T-cell (primary cell): ENCODE results near the gene ATXN7. TPM values are rescaled to one million over a fixed set of nuclear protein-coding genes. Genes with fewer than 3 reads are reported as not detected.

Source experiments
- ATAC-seq, 4 experiments: fragments of 200-7000 bp in 3 of 4; fragments of 150-1000 bp in 1 of 4; cut with Tn5 transposase; replicated peaks in 1 of 4; 1 replicate in 3 of 4; 2 replicates in 1 of 4; pipeline ENCODE4 v1.10.0; 2021; ENCODE audit warnings: moderate library complexity in 3 of 4, mild to moderate bottlenecking in 2 of 4, moderate number of reproducible peaks in 1 of 4
- CTCF ChIA-PET, 2 donors: fragments of 300-600 bp; sonication (Branson Sonifier 250); formaldehyde crosslinking; loops; one replicate each; lab custom pipeline; 2022; ENCODE audit warnings: antibody characterized with exemption in 2 of 2; lab: Charles Lee
- POLR2A ChIA-PET, 2 donors: fragments of 300-600 bp; sonication (Branson Sonifier 250); formaldehyde crosslinking; loops; one replicate each; lab custom pipeline; 2022; ENCODE audit warnings: antibody characterized with exemption in 2 of 2; lab: Charles Lee
- DNase-seq, 35 experiments: peaks; one replicate each; pipeline versions ENCODE4 v3.0.0 to v3.0.0-alpha.2; 2013 to 2023
- H3K27ac ChIP-seq: one replicate; pipeline ENCODE4 v1.5.1; 2013; ENCODE audit warnings: low read length
- H3K27me3 ChIP-seq, 2 experiments: replicated peaks in 1 of 2; 1 replicate in 1 of 2; 2 replicates in 1 of 2; pipeline versions ENCODE4 v1.6.1 to v1.7.0; 2013; ENCODE audit warnings: low read length in 1 of 2, mixed read lengths in 1 of 2; ENCODE audit not compliant: control insufficient read depth in 2 of 2, insufficient read depth in 2 of 2; ENCODE audit errors: extremely low read depth in 1 of 2
- H3K36me3 ChIP-seq, 2 donors: 1 replicate in 1 of 2; 2 replicates in 1 of 2; pipeline versions ENCODE4 v1.6.1 to v1.7.0; 2013; ENCODE audit warnings: low read length in 1 of 2; ENCODE audit not compliant: control insufficient read depth in 2 of 2, insufficient read depth in 1 of 2; ENCODE audit errors: extremely low read depth in 1 of 2
- H3K4me1 ChIP-seq, 2 experiments: 1 replicate in 1 of 2; 2 replicates in 1 of 2; pipeline versions ENCODE4 v1.6.1 to v1.7.0; 2013; ENCODE audit warnings: low read length in 2 of 2, mixed read lengths in 1 of 2; ENCODE audit not compliant: insufficient read depth in 2 of 2, control insufficient read depth in 1 of 2; ENCODE audit errors: extremely low read depth in 1 of 2
- H3K4me3 ChIP-seq, 2 donors: 1 replicate in 1 of 2; 2 replicates in 1 of 2; pipeline versions ENCODE4 v1.5.1 to v1.7.0; 2013; ENCODE audit warnings: mild to moderate bottlenecking in 2 of 2, low read length in 1 of 2, moderate library complexity in 1 of 2; ENCODE audit not compliant: control insufficient read depth in 1 of 2; ENCODE audit errors: extremely low read depth in 1 of 2
- H3K9me3 ChIP-seq: 2 replicates; pipeline ENCODE4 v1.7.0; 2013
- H3K27ac Mint-ChIP-seq, 2 donors: one replicate each; pipeline ENCODE4 v1.8.0; 2020 to 2021; ENCODE audit warnings: mild to moderate bottlenecking in 2 of 2, mixed read lengths in 2 of 2
- H3K27me3 Mint-ChIP-seq, 2 donors: one replicate each; pipeline ENCODE4 v1.8.0; 2021 to 2022; ENCODE audit warnings: mixed read lengths in 2 of 2
- H3K36me3 Mint-ChIP-seq: one replicate; pipeline ENCODE4 v1.8.0; 2021; ENCODE audit warnings: mixed read lengths
- H3K4me1 Mint-ChIP-seq, 3 donors: one replicate each; pipeline ENCODE4 v1.8.0; 2020 to 2022; ENCODE audit warnings: mixed read lengths in 3 of 3, mild to moderate bottlenecking in 1 of 3
- H3K4me3 Mint-ChIP-seq, 3 donors: one replicate each; pipeline ENCODE4 v1.8.0; 2020 to 2022; ENCODE audit warnings: mild to moderate bottlenecking in 3 of 3, mixed read lengths in 3 of 3, moderate library complexity in 3 of 3
- H3K9me3 Mint-ChIP-seq, 3 donors: one replicate each; pipeline ENCODE4 v1.8.0; 2020 to 2022; ENCODE audit warnings: mixed read lengths in 3 of 3
- WGBS: methylation state at CpG from one replicate; pipeline ENCODE4 v1.1.5; 2013; ENCODE audit warnings: missing lambda C conversion rate; ENCODE audit not compliant: insufficient coverage; 5-methylcytosine and 5-hydroxymethylcytosine counted together
- total RNA-seq, 35 experiments: library from RNA in 6 of 35; stranded (reverse) in 6 of 35; fragments of 120-200 nt in 1 of 35; gene quantifications; one replicate each; pipeline versions ENCODE4 v1.2.1 to v1.2.4 and lab custom pipeline; 2013 to 2026

The ATXN7 gene
- total RNA-seq, 5 donors from 2014 or later (not counting 1 experiment from before 2014, with no cell fraction given) = 110 to 231 (median 123) TPM

- Mint-ChIP-seq H3K9me3 (no peaks in the 10 kb centered on the region), H3K36me3 (peaks cover 27% of the 10 kb centered on the region), H3K27me3 (no peaks in the 10 kb centered on the region), H3K4me3 (peak overlapping the region in 1 of 3 donors; percentile 40), H3K27ac (peak overlapping the region; percentile 74 to 83), H3K4me1 (peaks cover 52 to 63% (median 62%) of the 10 kb centered on the region in 3 donors)
- ATAC-seq (no peak), DNase-seq (no peak)
- CTCF ChIA-PET = interaction anchor here (0.7 to 1.6 kb wide), 6 partner anchors 10 to 43 kb away, joined by 3 to 6 read pairs (median 5); no protein-coding TSS in a partner anchor
- H3K4me1 ChIP-seq = peaks cover 2 to 17% of the 10 kb centered on the region in 2 experiments
- no peaks in the 10 kb centered on the region for H3K9me3 ChIP-seq
- POLR2A ChIA-PET = interaction anchor here in 1 of 2 donors (0.9 to 1.3 kb wide), 2 partner anchors 11 to 13 kb away, joined by 3 to 4 read pairs; no protein-coding TSS in a partner anchor
- no CpG with 5 or more reads among the region's 1 CpG for WGBS
- no peak overlapping the region for H3K4me3 ChIP-seq
- H3K27me3 ChIP-seq = no peaks in the 10 kb centered on the region
- peak overlapping the region; percentile 55 for H3K27ac ChIP-seq
- peaks cover 0 to 14% of the 10 kb centered on the region in 2 donors for H3K36me3 ChIP-seq
Observed at GRCh38 chr3:63950698-63951097, 87.0 kb downstream of the ATXN7 start.

- H3K36me3 ChIP-seq = peaks cover 0 to 14% of the 10 kb centered on the region in 2 donors
Observed at GRCh38 chr3:63951492-63952247, 88.0 kb downstream of the ATXN7 start.

GRCh38 chr3:63952248-63952594 lies 88.6 kb downstream of the ATXN7 start:
- H3K4me3 Mint-ChIP-seq = no peak overlapping the region
- no peak overlapping the region for H3K4me3 ChIP-seq
- POLR2A ChIA-PET = interaction anchor here in 1 of 2 donors (0.6 kb wide), 1 partner anchor 68 kb away, joined by 4 read pairs; no protein-coding TSS in a partner anchor
- H3K36me3 Mint-ChIP-seq = peaks cover 27% of the 10 kb centered on the region
- H3K4me1 Mint-ChIP-seq = peaks cover 37 to 54% (median 54%) of the 10 kb centered on the region in 3 donors
- no peak for ATAC-seq
- WGBS = no CpG with 5 or more reads among the region's 2 CpGs
- H3K27me3 Mint-ChIP-seq = no peaks in the 10 kb centered on the region
- H3K36me3 ChIP-seq = peaks cover 0 to 14% of the 10 kb centered on the region in 2 donors
- H3K27me3 ChIP-seq = no peaks in the 10 kb centered on the region
- no peak for DNase-seq
- no peaks in the 10 kb centered on the region for H3K9me3 ChIP-seq
- peaks cover 0 to 10% of the 10 kb centered on the region in 2 experiments for H3K4me1 ChIP-seq
- CTCF ChIA-PET = interaction anchor here (0.8 to 1.6 kb wide), 4 partner anchors 8 to 26 kb away, joined by 3 to 6 read pairs (median 5); no protein-coding TSS in a partner anchor
- no peaks in the 10 kb centered on the region for H3K9me3 Mint-ChIP-seq
- H3K27ac ChIP-seq = peak overlapping the region; percentile 55
- H3K27ac Mint-ChIP-seq = peak overlapping the region; percentile 55 to 75

More at GRCh38 chr3:63951492-63952247, 88.0 kb downstream of the ATXN7 start:
- H3K4me3 ChIP-seq = no peak overlapping the region
- H3K9me3 Mint-ChIP-seq = no peaks in the 10 kb centered on the region
- peak overlapping the region; percentile 75 to 83 for H3K27ac Mint-ChIP-seq
- peaks cover 42 to 56% (median 56%) of the 10 kb centered on the region in 3 donors for H3K4me1 Mint-ChIP-seq
- H3K4me3 Mint-ChIP-seq = peak overlapping the region; percentile 40 to 60 (median 50)
- H3K9me3 ChIP-seq = no peaks in the 10 kb centered on the region
- CTCF ChIA-PET = interaction anchor here (0.7 to 1.6 kb wide), 6 partner anchors 9 to 27 kb away, joined by 3 to 6 read pairs (median 4); no protein-coding TSS in a partner anchor
- ATAC-seq (peak in 1 of 4 experiments; percentile 47), DNase-seq (no peak)
- POLR2A ChIA-PET = interaction anchor here (0.6 to 1.3 kb wide), 3 partner anchors 10 to 67 kb away, joined by 3 to 4 read pairs (median 4); no protein-coding TSS in a partner anchor
- peaks cover 2 to 15% of the 10 kb centered on the region in 2 experiments for H3K4me1 ChIP-seq
- no peaks in the 10 kb centered on the region for H3K27me3 ChIP-seq
- WGBS = no CpG with 5 or more reads among the region's 1 CpG
- no peaks in the 10 kb centered on the region for H3K27me3 Mint-ChIP-seq
- peaks cover 27% of the 10 kb centered on the region for H3K36me3 Mint-ChIP-seq
- H3K27ac ChIP-seq = peak overlapping the region; percentile 55

GRCh38 chr3:63954182-63954581 lies 90.5 kb downstream of the ATXN7 start:
- Histone ChIP-seq H3K27me3 (no peaks in the 10 kb centered on the region), H3K9me3 (no peaks in the 10 kb centered on the region), H3K36me3 (peaks cover 0 to 14% of the 10 kb centered on the region in 2 donors), H3K27ac (no peak overlapping the region), H3K4me1 (peaks cover 0 to 3% of the 10 kb centered on the region in 2 experiments), H3K4me3 (no peak overlapping the region)
- Mint-ChIP-seq H3K27ac (peak overlapping the region; percentile 36 to 52), H3K9me3 (no peaks in the 10 kb centered on the region), H3K27me3 (no peaks in the 10 kb centered on the region), H3K4me3 (no peak overlapping the region), H3K36me3 (peaks cover 21% of the 10 kb centered on the region), H3K4me1 (peaks cover 23 to 50% (median 50%) of the 10 kb centered on the region in 3 donors)
- CTCF ChIA-PET = interaction anchor here in 1 of 2 donors (0.7 kb wide), 1 partner anchor 20 kb away, joined by 4 read pairs; no protein-coding TSS in a partner anchor
- POLR2A ChIA-PET = interaction anchor here in 1 of 2 donors (1.4 kb wide), 1 partner anchor 12 kb away, joined by 5 read pairs; no protein-coding TSS in a partner anchor
- ATAC-seq (no peak), DNase-seq (no peak)
- 100% methylated on average over 5 of the region's 5 CpGs for WGBS

- ChIA-PET POLR2A (interaction anchor here in 1 of 2 donors (0.6 kb wide), 1 partner anchor 29 kb away, joined by 10 read pairs; no protein-coding TSS in a partner anchor), CTCF (interaction anchor here in 1 of 2 donors (1.2 kb wide), 1 partner anchor 38 kb away, joined by 3 read pairs; no protein-coding TSS in a partner anchor)
- peaks cover 19% of the 10 kb centered on the region for H3K36me3 Mint-ChIP-seq
- no peaks in the 10 kb centered on the region for H3K27me3 Mint-ChIP-seq
- H3K4me3 Mint-ChIP-seq = no peak overlapping the region
- no peak overlapping the region for H3K4me3 ChIP-seq
- H3K9me3 Mint-ChIP-seq = no peaks in the 10 kb centered on the region
- H3K9me3 ChIP-seq = no peaks in the 10 kb centered on the region
- no peak overlapping the region for H3K27ac ChIP-seq
- H3K27ac Mint-ChIP-seq = peak overlapping the region; percentile 71 to 87
- H3K36me3 ChIP-seq = peaks cover 0 to 14% of the 10 kb centered on the region in 2 donors
- H3K4me1 ChIP-seq = peaks cover 0 to 2% of the 10 kb centered on the region in 2 experiments
- no peaks in the 10 kb centered on the region for H3K27me3 ChIP-seq
- ATAC-seq = no peak
- H3K4me1 Mint-ChIP-seq = peaks cover 19 to 49% (median 47%) of the 10 kb centered on the region in 3 donors
- DNase-seq = no peak
- WGBS = no CpG with 5 or more reads among the region's 3 CpGs
Observed at GRCh38 chr3:63955036-63955650, 91.5 kb downstream of the ATXN7 start.
